Dedifferentiated amniotic fluid mesenchymal stem cell (primary cell): Measurements from ENCODE around the gene UVSSA.
"Not testable (repeated sequence)": the region's sequence is repeated elsewhere in the genome, so short reads cannot be mapped to it uniquely, and the experiment has no call there.

Experiments used
- DNase-seq: peaks from one replicate; pipeline ENCODE4 v3.0.0-alpha.2; 2016; ENCODE audit errors: extremely low spot score

Gene UVSSA

GRCh38 chr4:1443688-1444172, 96.7 kb downstream of the UVSSA start:
- DNase-seq: not testable (repeated sequence)
